HEK293 (cell line): Measurements from ENCODE around the gene GCNT2.

Experiments
- CTCF ChIP-seq: fragments of 450-650 bp; formaldehyde crosslinking; IDR thresholded peaks from 2 replicates; pipeline ENCODE4 v1.5.1; 2016; ENCODE audit warnings: missing biosample characterization, missing genetic modification characterization
- ZNF510 ChIP-seq: fragments of 450-650 bp; formaldehyde crosslinking; IDR thresholded peaks from 2 replicates; pipeline ENCODE4 v1.5.1; 2018; ENCODE audit warnings: mild to moderate bottlenecking, missing genetic modification characterization, missing biosample characterization; ENCODE audit not compliant: insufficient replicate concordance
- ZNF624 ChIP-seq: fragments of 450-650 bp; formaldehyde crosslinking; IDR thresholded peaks from 2 replicates; pipeline ENCODE4 v1.5.1; 2017; ENCODE audit warnings: missing biosample characterization, missing genetic modification characterization

- TF ChIP-seq CTCF (tag by site-specific recombination) (no peak), ZNF624 (tag by site-specific recombination) (no peak), ZNF510 (tag by site-specific recombination) (no peak)
Observed at GRCh38 chr6:10514049-10514780, 6.9 kb upstream of the GCNT2 start.
